HEK293 (cell line): ENCODE data around the gene FAXC.

Experiments used
- CTCF ChIA-PET: fragments of 350-600 bp; formaldehyde crosslinking; extraction: SDS; loops from one replicate; lab custom pipeline; 2021; ENCODE audit warnings: antibody characterized with exemption; lab: Yijun Ruan, JAX
- POLR2A ChIA-PET: fragments of 300-600 bp; formaldehyde crosslinking; extraction: SDS; loops from one replicate; lab custom pipeline; 2020; ENCODE audit warnings: antibody characterized with exemption, inconsistent platforms; lab: Yijun Ruan, JAX
- H3K27ac ChIP-seq: fragments of 200-500 bp; sonication (Bioruptor generic); 2 replicates; pipeline ENCODE4 v1.5.1; 2014; ENCODE audit warnings: low read depth, low read length, control low read depth, inconsistent platforms; ENCODE audit errors: extremely low read depth
- H3K36me3 ChIP-seq, 2 experiments: fragments of 200-500 bp in 1 of 2; sonication (Bioruptor generic) in 1 of 2; 1 replicate in 1 of 2; 2 replicates in 1 of 2; pipeline ENCODE4 v1.5.1; 2014 to 2017; ENCODE audit warnings: inconsistent platforms in 2 of 2, low read length in 2 of 2; ENCODE audit not compliant: control insufficient read depth in 2 of 2, insufficient read depth in 1 of 2
- H3K4me1 ChIP-seq: fragments of 200-500 bp; sonication (Bioruptor generic); 2 replicates; pipeline ENCODE4 v1.5.1; 2014; ENCODE audit warnings: mild to moderate bottlenecking, low read length, inconsistent platforms; ENCODE audit not compliant: control insufficient read depth, insufficient read depth
- H3K4me3 ChIP-seq: 2 replicates; pipeline ENCODE4 v1.5.1; 2011; ENCODE audit warnings: low read depth, mild to moderate bottlenecking, control low read depth, low read length, moderate library complexity
- H3K9me3 ChIP-seq: fragments of 200-500 bp; sonication (Bioruptor generic); 2 replicates; pipeline ENCODE4 v1.5.1; 2014; ENCODE audit warnings: low read depth, low read length, inconsistent platforms; ENCODE audit not compliant: control insufficient read depth, insufficient read depth
- GLI2 ChIP-seq: fragments of 450-650 bp; formaldehyde crosslinking; IDR thresholded peaks from 2 replicates; pipeline ENCODE4; 2017; ENCODE audit warnings: missing biosample characterization, missing genetic modification characterization, low read depth, borderline replicate concordance
- HIC1 ChIP-seq: fragments of 450-650 bp; formaldehyde crosslinking; IDR thresholded peaks from 2 replicates; pipeline ENCODE4 v1.5.1; 2016; ENCODE audit warnings: missing biosample characterization, missing genetic modification characterization
- INSM2 ChIP-seq: fragments of 450-650 bp; formaldehyde crosslinking; IDR thresholded peaks from 2 replicates; pipeline ENCODE4 v1.5.1; 2016; ENCODE audit warnings: missing biosample characterization, missing genetic modification characterization
- SP7 ChIP-seq: fragments of 450-650 bp; formaldehyde crosslinking; IDR thresholded peaks from 2 replicates; pipeline ENCODE4 v1.5.1; 2016; ENCODE audit warnings: missing biosample characterization, missing genetic modification characterization
- YY1 ChIP-seq: fragments of 450-650 bp; formaldehyde crosslinking; IDR thresholded peaks from 2 replicates; pipeline ENCODE4 v1.5.1; 2018; ENCODE audit warnings: missing biosample characterization, missing genetic modification characterization
- ZNF16 ChIP-seq: fragments of 450-650 bp; formaldehyde crosslinking; IDR thresholded peaks from 2 replicates; pipeline ENCODE4 v1.5.1; 2016; ENCODE audit warnings: low read depth, missing biosample characterization, missing genetic modification characterization
- ZNF174 ChIP-seq: fragments of 450-650 bp; formaldehyde crosslinking; IDR thresholded peaks from 2 replicates; pipeline ENCODE4 v1.5.0; 2017; ENCODE audit warnings: missing biosample characterization, mild to moderate bottlenecking, missing genetic modification characterization
- ZNF211 ChIP-seq: fragments of 450-650 bp; formaldehyde crosslinking; IDR thresholded peaks from 2 replicates; pipeline ENCODE4 v1.5.1; 2016; ENCODE audit warnings: low read depth, missing biosample characterization, missing genetic modification characterization
- ZNF274 ChIP-seq, 2 experiments: fragments of 200-500 bp in 1 of 2; fragments of 450-650 bp in 1 of 2; sonication (Bioruptor generic) in 1 of 2; formaldehyde crosslinking in 1 of 2; IDR thresholded peaks; 2 replicates each; pipeline versions ENCODE4 v1.5.1 to v1.6.1; 2014 to 2016; ENCODE audit warnings: borderline replicate concordance in 1 of 2, inconsistent platforms in 1 of 2, low read length in 1 of 2, missing biosample characterization in 1 of 2, missing genetic modification characterization in 1 of 2
- ZNF292 ChIP-seq: fragments of 450-650 bp; formaldehyde crosslinking; IDR thresholded peaks from 2 replicates; pipeline ENCODE4 v1.5.1; 2016; ENCODE audit warnings: low read depth, missing biosample characterization, missing genetic modification characterization, borderline replicate concordance
- ZNF449 ChIP-seq: fragments of 450-650 bp; formaldehyde crosslinking; IDR thresholded peaks from 2 replicates; pipeline ENCODE4 v1.5.1; 2017; ENCODE audit warnings: missing biosample characterization, mild to moderate bottlenecking, missing genetic modification characterization, moderate library complexity
- ZNF488 ChIP-seq: fragments of 450-650 bp; formaldehyde crosslinking; IDR thresholded peaks from 2 replicates; pipeline ENCODE4 v1.5.1; 2016; ENCODE audit warnings: missing biosample characterization, missing genetic modification characterization
- ZNF510 ChIP-seq: fragments of 450-650 bp; formaldehyde crosslinking; IDR thresholded peaks from 2 replicates; pipeline ENCODE4 v1.5.1; 2018; ENCODE audit warnings: mild to moderate bottlenecking, missing genetic modification characterization, missing biosample characterization; ENCODE audit not compliant: insufficient replicate concordance
- ZNF549 ChIP-seq: fragments of 450-650 bp; IDR thresholded peaks from 2 replicates; pipeline ENCODE4 v1.5.1; 2018; ENCODE audit warnings: missing biosample characterization, missing genetic modification characterization, mild to moderate bottlenecking, inconsistent platforms, moderate library complexity
- ZNF558 ChIP-seq: fragments of 450-650 bp; formaldehyde crosslinking; IDR thresholded peaks from 2 replicates; pipeline ENCODE4 v1.5.1; 2016; ENCODE audit warnings: missing biosample characterization, missing genetic modification characterization
- ZNF600 ChIP-seq: fragments of 450-650 bp; formaldehyde crosslinking; IDR thresholded peaks from 2 replicates; pipeline ENCODE4 v1.5.1; 2016; ENCODE audit warnings: missing biosample characterization, missing genetic modification characterization
- ZNF670 ChIP-seq: fragments of 450-650 bp; formaldehyde crosslinking; IDR thresholded peaks from 2 replicates; pipeline ENCODE4 v1.5.1; 2016; ENCODE audit warnings: missing biosample characterization, missing genetic modification characterization, low read depth
- ZNF837 ChIP-seq: fragments of 450-650 bp; formaldehyde crosslinking; IDR thresholded peaks from 2 replicates; pipeline ENCODE4 v1.5.1; 2016; ENCODE audit warnings: missing biosample characterization, missing genetic modification characterization
- ZSCAN16 ChIP-seq: fragments of 450-650 bp; formaldehyde crosslinking; IDR thresholded peaks from 2 replicates; pipeline ENCODE4 v1.5.1; 2016; ENCODE audit warnings: missing biosample characterization, missing genetic modification characterization
- ZSCAN23 ChIP-seq: fragments of 450-650 bp; formaldehyde crosslinking; IDR thresholded peaks from 2 replicates; pipeline ENCODE4 v1.5.1; 2016; ENCODE audit warnings: missing biosample characterization, missing genetic modification characterization
- ZSCAN4 ChIP-seq: fragments of 450-650 bp; formaldehyde crosslinking; IDR thresholded peaks from 2 replicates; pipeline ENCODE4 v1.5.1; 2017; ENCODE audit warnings: missing biosample characterization, missing genetic modification characterization
- ZXDB ChIP-seq: fragments of 450-650 bp; formaldehyde crosslinking; IDR thresholded peaks from 2 replicates; pipeline ENCODE4 v1.5.1; 2016; ENCODE audit warnings: missing biosample characterization, missing genetic modification characterization
- TF ChIP-seq, protein P1 (sequence below): fragments of 450-650 bp; formaldehyde crosslinking; IDR thresholded peaks from 2 replicates; pipeline ENCODE4 v1.5.1; 2017; ENCODE audit warnings: missing biosample characterization, missing genetic modification characterization

The FAXC gene

DNA sequence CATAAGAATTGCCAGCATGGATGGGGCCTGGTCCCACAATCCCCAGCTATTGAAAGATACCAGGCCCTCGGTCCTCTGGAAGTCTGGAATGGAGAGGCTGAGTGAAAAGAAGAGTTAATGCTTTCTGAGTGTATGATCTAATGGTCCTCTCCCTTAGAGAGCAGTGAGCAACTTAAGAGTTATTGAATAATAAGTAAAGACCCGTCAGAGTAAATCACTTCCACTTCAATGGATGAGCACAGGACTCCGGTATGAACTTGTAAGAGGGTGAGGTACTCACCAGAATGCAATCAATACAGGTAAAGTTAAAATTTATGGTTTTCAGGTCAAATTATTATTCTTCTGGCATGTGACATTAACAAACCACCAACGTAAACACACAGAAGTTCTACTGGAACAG lies 39.9 kb downstream of the FAXC start (continued):
- TF ChIP-seq ZNF16 (tag by site-specific recombination) (no peak), ZNF449 (no peak), ZSCAN23 (tag by site-specific recombination) (no peak), ZNF211 (tag by site-specific recombination) (no peak), ZNF510 (tag by site-specific recombination) (no peak), ZXDB (tag by site-specific recombination) (no peak)

DNA sequence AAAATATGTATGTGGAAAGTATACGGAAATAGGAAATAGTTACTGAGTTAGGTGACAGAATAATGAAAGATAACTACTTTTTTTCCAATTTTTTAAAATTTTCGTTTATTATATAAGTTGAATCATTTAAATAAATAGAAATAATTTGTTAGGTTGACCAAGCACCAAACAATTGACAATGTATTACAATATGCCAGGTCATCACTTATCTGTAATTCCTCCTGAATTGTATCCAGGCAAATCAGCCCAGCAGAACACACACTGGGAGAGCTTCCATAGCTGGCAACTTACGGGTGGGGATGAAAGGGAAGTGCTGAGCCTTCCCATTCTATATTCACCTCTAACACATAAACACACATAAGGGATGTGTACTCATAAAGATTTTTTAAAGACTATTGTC lies 40.7 kb downstream of the FAXC start:
- Histone ChIP-seq H3K36me3 (peaks cover 0 to 29% of the 10 kb centered on the region in 2 experiments; a peak in 2 of 3 replicates), H3K4me3 (no peak overlapping the region), H3K9me3 (no peaks in the 10 kb centered on the region), H3K4me1 (no peaks in the 10 kb centered on the region), H3K27ac (no peak overlapping the region)
- ChIA-PET POLR2A (no interaction called here), CTCF (interaction anchor here (0.7 to 1.1 kb wide), 2 partner anchors 22 to 25 kb away, joined by 3 read pairs; no protein-coding TSS in a partner anchor)
- TF ChIP-seq ZNF488 (tag by site-specific recombination) (no peak), YY1 (tag by site-specific recombination) (no peak), ZSCAN4 (tag by site-specific recombination) (no peak), GLI2 (tag by site-specific recombination) (no peak), ZNF549 (tag by site-specific recombination) (no peak), HIC1 (tag by site-specific recombination) (no peak), ZNF292 (tag by site-specific recombination) (no peak), SP7 (no peak), ZSCAN16 (tag by site-specific recombination) (no peak), ZNF510 (tag by site-specific recombination) (no peak), INSM2 (no peak), ZNF558 (no peak), ZNF174 (tag by site-specific recombination) (no peak), ZNF837 (no peak), ZNF16 (tag by site-specific recombination) (no peak), ZNF274 (IDR thresholded peaks at IDR 0.05; ENCODE audit: low read length) (no peak), ZNF274 (tag by site-specific recombination; IDR thresholded peaks at IDR 0.05; ENCODE audit: borderline replicate concordance) (no peak), ZNF670 (tag by site-specific recombination) (no peak), ZNF600 (tag by site-specific recombination) (no peak)
- TF ChIP-seq, protein P1, sequence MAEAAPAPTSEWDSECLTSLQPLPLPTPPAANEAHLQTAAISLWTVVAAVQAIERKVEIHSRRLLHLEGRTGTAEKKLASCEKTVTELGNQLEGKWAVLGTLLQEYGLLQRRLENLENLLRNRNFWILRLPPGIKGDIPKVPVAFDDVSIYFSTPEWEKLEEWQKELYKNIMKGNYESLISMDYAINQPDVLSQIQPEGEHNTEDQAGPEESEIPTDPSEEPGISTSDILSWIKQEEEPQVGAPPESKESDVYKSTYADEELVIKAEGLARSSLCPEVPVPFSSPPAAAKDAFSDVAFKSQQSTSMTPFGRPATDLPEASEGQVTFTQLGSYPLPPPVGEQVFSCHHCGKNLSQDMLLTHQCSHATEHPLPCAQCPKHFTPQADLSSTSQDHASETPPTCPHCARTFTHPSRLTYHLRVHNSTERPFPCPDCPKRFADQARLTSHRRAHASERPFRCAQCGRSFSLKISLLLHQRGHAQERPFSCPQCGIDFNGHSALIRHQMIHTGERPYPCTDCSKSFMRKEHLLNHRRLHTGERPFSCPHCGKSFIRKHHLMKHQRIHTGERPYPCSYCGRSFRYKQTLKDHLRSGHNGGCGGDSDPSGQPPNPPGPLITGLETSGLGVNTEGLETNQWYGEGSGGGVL (tag by site-specific recombination) = no peak
